ENCODE results near the gene LRP10. TPM values are rescaled to one million over a fixed set of nuclear protein-coding genes. Genes with fewer than 3 reads are reported as not detected.

Gene LRP10
- total and polyA plus RNA-seq, 2 of the 4 experiments (the other 2 are of a cell fraction) = 25.1 to 118 TPM

DNA sequence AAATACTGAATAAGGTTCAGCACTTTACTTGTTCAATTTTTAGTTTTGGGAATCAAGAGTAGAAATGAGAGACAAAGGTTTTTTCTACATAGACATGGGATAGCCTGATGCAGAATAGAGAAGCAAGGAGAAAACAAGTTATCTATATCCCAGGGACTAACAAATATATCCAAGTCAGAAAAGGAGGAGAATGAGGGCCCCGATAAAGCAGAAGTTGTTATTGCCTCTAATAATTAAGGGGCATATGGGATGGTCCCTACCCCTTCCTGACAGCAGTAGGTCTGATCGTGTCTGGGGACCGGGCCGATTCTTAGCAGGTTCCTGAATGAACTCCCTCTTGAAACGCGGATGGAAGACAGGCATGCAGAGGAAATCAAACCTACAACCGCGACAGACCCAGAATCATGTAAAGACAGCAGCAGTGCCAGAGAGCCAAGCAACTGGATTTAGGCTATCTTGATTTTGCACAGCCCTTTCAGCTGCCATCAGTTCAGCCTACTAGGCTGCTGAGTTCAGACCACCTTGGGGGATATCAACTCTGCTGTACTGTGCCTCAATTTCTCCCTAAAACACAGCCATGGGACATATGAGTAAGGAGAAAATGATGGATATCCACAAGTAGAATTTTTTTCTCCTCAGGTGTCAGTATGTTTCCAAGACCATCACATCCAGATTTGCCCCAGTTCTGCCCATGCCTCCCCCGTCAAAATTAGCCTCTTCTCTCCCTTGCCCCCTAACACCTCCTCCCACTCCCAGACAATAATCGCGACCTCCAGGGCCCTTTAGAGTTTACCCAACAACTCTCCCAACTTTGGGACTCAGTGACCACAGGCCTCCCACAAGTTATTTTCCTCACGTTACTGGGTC is 56.9 kb downstream of the LRP10 start:
- Histone ChIP-seq H2AK5ac (ENCODE audit: low read depth, low read length) (peak overlapping the region; percentile 76), H3K9ac (ENCODE audit: low read depth, low read length) (peak overlapping the region; percentile 80), H4K8ac (ENCODE audit: low read depth in 2 of 2, low read length in 2 of 2) (peak overlapping the region; percentile 33 to 95), H4K5ac (ENCODE audit: low read depth, low read length) (peak overlapping the region; percentile 54; the same call in 1 of the 2 replicates), H3K79me1 (ENCODE audit: low read depth in 1 of 2, low read length in 2 of 2) (peaks cover 7 to 43% of the 10 kb centered on the region in 2 experiments), H3K4me3 (ENCODE audit: insufficient read depth, low read depth, low read length) (peak overlapping the region; percentile 64), H3K18ac (ENCODE audit: low read depth, low read length) (peak overlapping the region; percentile 11; the same call in 1 of the 2 replicates), H3K56ac (ENCODE audit: extremely low read depth, insufficient read depth, low read length) (peak overlapping the region; percentile 68), H4K91ac (ENCODE audit: insufficient read depth, low read depth, low read length) (peak overlapping the region; percentile 83), H2BK120ac (ENCODE audit: low read depth, low read length) (0 out of 2 replicates have a peak overlapping the region, but pooled peaks have one; percentile 34), H3K36me3 (ENCODE audit: control insufficient read depth, insufficient read depth, low read length) (peaks cover 21% of the 10 kb centered on the region), H3K27me3 (ENCODE audit: control insufficient read depth, insufficient read depth, low read length) (no peaks in the 10 kb centered on the region), H3K4me1 (ENCODE audit: control insufficient read depth, insufficient read depth, low read length) (peaks cover 3% of the 10 kb centered on the region; the same call in 1 of the 2 replicates), H2AFZ (replicated peaks; ENCODE audit: low read length, poor library complexity) (peak overlapping the region; percentile 99), H3K4me2 (ENCODE audit: low read depth, low read length) (peak overlapping the region; percentile 83), H4K20me1 (ENCODE audit: insufficient read depth, low read length) (no peaks in the 10 kb centered on the region), H3K23ac (ENCODE audit: low read depth, low read length) (peak overlapping the region; percentile 59), H3K14ac (replicated peaks; ENCODE audit: low read depth, low read length) (peak overlapping the region; percentile 90), H2BK5ac (ENCODE audit: low read depth, low read length, poor library complexity, severe bottlenecking) (peak overlapping the region; percentile 72), H2AK9ac (replicated peaks; ENCODE audit: low read depth, low read length, poor library complexity) (peak overlapping the region; percentile 98), H3K9me3 (ENCODE audit: control insufficient read depth, insufficient read depth, low read length) (no peaks in the 10 kb centered on the region), H2BK15ac (ENCODE audit: low read depth, low read length) (no peak overlapping the region; the same call in 2 of the 3 replicates), H3K4ac (ENCODE audit: low read depth, low read length) (peak overlapping the region; percentile 84), H3K27ac (ENCODE audit: insufficient read depth, low read length) (peak overlapping the region; percentile 82), H2BK20ac (ENCODE audit: low read depth, low read length) (no peak overlapping the region), H3K9me1 (ENCODE audit: insufficient read depth, low read length) (peaks cover 8% of the 10 kb centered on the region; the same call in 1 of the 2 replicates)
- in situ Hi-C loops (cut with MboI; ENCODE audit: low sequenced_read_pairs) (no loop called here), dilution Hi-C loops (cut with HindIII; ENCODE audit: low sequenced_read_pairs, unreplicated experiment) (no loop called here), intact Hi-C loops (cut with micrococcal nuclease) (loop anchor here (2.0 kb wide), 2 partner anchors 54 to 134 kb away; partner anchors contain the start of gene AJUBA)
- DNase-seq = no peak
- WGBS, 2 experiments (ENCODE audit: extremely low coverage in 2 of 2, insufficient read length in 1 of 2) = 0% methylated on average over 4 of the region's 12 CpGs; no CpG with 5 or more reads in 1 of the 2 experiments
- BruUV-seq (replicated peaks) = no TSS peak
- ATAC-seq (ENCODE audit: low read depth) = no peak
- TF ChIP-seq CTCF (conservative IDR thresholded peaks at IDR 0.05; ENCODE audit: low read depth, low read length) (no peak), BHLHE40 (IDR thresholded peaks at IDR 0.05; ENCODE audit: low read depth, low read length) (peak; percentile 43; the same call in 1 of the 2 replicates)
- POLR2A ChIA-PET (ENCODE audit: unreplicated experiment) = no interaction called here
- CTCF ChIA-PET = interaction anchor here (1.1 to 2.1 kb wide), 5 partner anchors 10 to 58 kb away, joined by 3 to 13 read pairs (median 5); partner anchors contain the start of genes AJUBA, HAUS4 and RBM23
